Activated CD4-positive, alpha-beta T cell treated with anti-CD3 and anti-CD28 coated beads for 1 hour (primary cell): Measurements from ENCODE around the gene TNNI2.
"Not testable (repeated sequence)": the region's sequence is repeated elsewhere in the genome, so short reads cannot be mapped to it uniquely, and the experiment has no call there.

ENCODE experiments used
- DNase-seq: peaks from one replicate; pipeline ENCODE4 v3.0.0-alpha.2; 2020

TNNI2 gene

DNA sequence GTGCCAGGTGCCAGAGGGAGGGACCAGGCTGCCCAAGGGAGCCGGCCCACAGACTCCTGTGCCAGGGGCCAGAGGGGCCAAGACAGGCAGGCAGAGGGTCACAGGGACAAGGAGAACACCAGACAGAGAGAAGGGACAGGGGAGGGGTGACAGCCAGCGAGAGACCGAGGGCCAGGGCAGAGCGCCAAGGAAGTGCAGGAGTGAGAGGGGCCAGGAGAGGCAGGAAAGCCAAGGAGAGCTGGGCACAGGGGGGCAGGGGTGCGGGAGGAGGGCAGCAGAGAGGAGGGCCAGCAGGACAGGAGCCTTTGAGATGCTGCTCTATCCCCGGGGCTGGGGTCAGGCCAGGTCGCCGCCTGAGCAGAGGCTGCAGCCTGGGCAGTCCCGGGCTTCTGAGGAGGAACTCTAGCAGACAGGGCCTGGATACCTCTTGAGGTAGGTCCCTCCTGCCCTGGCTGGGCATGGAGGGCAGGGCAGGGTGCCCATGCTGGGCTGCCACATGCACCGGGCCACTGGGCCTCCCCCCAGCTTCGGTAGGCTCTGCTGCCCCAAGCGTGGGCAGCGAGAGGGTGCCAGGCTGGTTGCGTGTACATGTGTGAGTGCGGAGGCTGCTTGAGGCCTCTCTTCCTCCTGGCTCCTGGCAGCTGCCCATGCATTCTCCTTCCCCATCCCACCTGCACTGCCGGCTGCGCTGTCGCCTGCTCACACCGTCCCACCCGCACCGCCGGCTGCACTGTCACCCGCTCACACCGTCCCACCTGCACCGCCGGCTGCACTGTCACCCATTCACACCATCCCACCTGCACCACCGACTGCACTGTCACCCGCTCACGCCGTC, 26.3 kb downstream of the TNNI2 start:
- no peak for DNase-seq

DNA sequence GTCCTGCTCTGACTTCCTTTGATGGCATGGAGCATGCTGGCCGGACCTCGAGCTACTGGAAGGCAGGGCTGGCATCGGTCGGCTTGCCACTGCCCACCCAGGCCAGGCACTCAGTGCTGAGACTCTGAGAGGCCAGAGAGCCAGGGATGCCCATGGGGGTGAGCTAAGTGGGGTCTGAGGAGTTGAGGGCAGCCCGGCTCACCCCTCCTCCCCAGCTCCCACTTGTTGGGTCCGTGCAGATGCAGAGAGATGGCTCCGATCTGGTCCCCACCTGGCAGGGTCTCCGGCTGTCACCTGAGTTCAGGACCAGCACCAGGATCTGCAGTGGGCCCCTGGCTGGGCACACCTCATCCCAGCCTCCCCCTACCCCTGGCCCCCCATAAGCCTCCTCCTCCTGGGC, 27.4 kb downstream of the TNNI2 start:
- DNase-seq: no peak

DNA sequence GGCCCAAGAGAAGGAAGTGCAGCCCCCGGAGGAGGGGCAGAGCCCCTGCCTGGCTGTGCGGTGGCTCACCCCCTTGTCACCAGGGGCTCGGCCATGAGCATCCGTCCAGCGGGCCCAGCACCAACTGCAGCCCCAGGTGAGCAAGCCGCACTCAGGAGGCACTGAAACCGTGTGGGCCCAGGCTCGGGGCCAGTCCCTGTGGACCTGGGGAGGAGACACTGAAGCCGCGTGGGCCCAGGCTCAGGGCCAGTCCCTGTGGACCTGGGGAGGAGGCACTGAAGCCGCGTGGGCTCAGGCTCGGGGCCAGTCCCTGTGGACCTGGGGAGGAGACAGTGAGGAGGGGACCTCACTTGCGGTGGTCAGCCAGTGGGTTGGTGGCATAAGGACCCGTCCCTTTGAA, 28.0 kb downstream of the TNNI2 start:
- no peak for DNase-seq

DNA sequence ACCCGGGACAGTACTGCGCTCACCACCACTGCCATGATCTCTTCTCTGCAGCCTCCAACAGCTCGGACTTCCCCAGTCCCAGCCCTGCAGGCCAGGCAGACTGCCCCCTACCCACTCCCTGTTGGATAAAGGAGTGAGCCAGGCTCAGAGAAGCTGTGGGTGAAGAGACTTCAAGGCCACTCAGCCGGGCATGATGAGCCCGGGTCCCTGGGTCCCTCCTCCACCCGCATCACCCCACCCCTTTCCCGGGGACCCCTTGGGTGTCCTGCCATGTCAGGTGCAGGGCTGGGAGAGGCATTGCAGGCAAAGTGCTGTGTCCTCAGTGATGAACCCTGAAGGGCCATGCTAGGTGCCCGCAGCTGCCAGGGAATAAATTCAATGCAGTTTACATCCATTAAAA, 28.6 kb downstream of the TNNI2 start:
- DNase-seq: no peak

- DNase-seq: no peak
These were observed 29.4 kb downstream of the TNNI2 start for GRCh38 chr11:1868056-1868635.

DNA sequence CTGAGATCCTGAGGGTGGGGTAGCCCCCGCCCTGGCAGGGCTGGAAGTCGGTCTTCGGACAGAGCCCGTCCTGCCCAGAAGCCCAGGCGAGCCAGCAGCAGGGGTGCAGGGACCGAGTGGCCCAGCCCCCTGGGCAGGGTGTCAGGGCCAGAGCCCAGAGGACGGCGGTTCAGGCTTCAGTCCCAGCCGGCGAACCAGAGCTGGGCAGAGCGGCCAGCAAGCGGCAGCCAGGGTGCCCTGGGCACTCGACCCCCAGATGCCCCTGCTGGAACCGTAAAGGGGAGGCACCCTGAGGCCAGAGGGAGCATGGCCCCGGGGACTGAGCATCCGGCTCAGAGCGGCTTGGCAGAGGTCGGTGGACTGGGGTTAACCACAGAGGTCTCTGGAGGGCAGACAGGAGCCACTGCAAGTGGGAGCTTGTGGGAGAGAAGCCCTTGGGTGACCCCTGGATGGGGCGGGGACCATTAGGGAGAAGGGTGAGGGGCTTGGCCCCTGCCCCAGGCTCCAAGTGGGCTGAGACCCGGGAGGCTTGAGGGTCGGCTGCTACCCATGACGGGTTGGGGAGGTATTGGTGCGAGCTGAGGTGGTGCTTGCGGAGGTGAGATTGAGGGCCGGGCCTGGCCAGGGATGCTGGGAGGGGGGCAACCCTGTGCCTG, 30.0 kb downstream of the TNNI2 start:
- no peak for DNase-seq

GRCh38 chr11:1869427-1870325, 30.9 kb downstream of the TNNI2 start:
- no peak for DNase-seq

DNA sequence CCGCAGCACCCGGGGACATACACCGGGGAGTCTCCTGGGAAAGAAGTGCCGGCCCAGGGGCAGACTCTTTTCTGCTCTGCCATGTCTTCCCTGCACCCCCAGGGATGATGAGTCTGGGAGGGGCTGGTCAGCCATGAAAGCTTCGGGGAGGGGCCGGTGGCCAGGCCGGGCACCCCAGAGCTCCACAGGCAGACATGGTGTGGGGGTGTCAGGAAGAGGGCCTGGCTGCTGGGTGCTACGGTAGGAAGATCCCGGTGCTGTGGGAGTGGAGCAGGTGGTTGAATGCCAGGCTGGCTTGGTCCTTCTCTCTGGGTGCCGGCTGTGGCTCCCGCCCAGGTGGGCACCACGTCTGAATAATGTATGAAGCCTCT, 31.5 kb downstream of the TNNI2 start:
- no peak for DNase-seq

- DNase-seq: no peak
These were observed 32.1 kb downstream of the TNNI2 start for GRCh38 chr11:1870721-1871466.

GRCh38 chr11:1871531-1871930, 32.8 kb downstream of the TNNI2 start:
- DNase-seq: no peak

DNA sequence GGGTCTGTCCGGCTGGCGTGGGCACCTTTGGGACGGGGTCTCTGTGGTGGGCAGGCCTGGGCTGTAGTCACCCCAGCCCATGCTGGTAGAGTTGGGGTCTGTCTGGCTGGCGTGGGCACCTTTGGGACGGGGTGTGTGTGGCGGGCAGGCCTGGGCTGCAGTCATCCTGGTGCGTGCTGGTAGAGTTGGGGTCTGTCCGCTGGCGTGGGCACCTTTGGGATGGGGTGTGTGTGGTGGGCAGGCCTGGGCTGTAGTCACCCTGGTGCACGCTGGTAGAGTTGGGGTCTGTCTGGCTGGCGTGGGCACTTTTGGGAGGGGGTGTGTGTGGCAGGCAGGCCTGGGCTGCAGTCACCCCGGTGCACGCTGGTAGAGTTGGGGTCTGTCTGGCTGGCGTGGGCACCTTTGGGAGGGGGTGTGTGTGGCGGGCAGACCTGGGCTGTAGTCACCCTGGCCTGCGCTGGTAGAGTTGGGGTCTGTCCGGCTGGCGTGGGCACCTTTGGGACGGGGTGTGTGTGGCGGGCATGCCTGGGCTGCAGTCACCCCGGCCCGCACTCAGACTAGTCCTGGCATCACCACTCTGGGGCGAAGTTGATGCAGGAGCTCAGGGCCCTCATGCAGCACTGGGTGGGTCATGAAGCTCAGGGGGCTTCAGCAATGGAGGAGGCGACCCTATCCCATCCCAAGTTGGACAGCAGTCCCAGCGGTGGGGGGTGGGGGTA, 33.6 kb downstream of the TNNI2 start:
- DNase-seq: no peak

DNA sequence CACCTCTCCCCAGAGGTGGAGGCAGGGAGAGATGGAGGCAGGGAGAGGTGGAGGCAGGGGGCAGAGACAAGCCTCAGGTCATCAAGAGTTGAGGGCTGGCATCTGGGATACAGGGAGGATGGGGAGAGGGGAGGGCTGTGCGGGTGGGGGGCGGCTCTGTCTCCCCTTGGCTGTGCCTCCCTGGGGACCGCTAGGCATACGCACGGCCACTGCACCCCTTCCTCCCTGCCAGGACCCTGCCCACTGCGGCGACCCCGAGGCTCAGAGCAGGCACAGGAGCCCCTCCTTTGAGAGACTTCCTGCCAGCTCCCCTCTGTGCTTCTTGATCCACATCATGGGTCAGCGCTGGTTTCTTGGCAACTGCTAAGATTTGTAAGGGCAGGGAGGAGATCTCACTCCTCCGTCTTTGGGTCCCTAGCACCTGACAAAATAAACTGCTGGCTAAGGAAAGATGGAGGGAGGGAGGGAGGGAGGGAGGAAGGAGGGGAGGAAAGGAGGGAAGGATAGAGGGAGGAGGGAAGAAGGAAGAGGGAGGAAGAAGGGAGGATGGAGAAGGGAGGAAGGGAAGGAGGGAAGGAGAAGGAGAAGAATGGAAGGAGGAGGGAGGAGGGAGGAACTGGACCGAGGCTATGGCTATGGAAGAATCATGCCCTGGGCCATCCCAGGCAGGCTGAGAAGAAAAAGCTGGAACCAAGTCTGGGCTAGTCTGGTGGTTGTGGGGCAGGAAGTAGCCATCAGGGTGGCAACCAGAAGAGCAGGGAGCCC, 34.4 kb downstream of the TNNI2 start:
- DNase-seq: no peak

DNA sequence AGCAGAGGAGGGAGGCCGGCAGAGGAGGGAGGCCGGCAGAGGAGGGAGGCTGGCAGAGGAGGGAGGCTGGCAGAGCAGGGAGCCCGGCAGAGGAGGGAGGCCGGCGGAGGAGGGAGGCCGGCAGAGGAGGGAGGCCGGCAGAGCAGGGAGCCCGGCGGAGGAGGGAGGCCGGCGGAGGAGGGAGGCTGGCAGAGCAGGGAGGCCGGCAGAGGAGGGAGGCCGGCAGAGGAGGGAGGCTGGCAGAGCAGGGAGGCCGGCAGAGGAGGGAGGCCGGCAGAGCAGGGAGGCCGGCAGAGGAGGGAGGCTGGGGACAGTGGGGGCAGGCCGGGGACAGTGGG, 35.0 kb downstream of the TNNI2 start:
- not testable (repeated sequence) for DNase-seq

GRCh38 chr11:1874441-1875092, 35.8 kb downstream of the TNNI2 start:
- DNase-seq: not testable (repeated sequence)

DNA sequence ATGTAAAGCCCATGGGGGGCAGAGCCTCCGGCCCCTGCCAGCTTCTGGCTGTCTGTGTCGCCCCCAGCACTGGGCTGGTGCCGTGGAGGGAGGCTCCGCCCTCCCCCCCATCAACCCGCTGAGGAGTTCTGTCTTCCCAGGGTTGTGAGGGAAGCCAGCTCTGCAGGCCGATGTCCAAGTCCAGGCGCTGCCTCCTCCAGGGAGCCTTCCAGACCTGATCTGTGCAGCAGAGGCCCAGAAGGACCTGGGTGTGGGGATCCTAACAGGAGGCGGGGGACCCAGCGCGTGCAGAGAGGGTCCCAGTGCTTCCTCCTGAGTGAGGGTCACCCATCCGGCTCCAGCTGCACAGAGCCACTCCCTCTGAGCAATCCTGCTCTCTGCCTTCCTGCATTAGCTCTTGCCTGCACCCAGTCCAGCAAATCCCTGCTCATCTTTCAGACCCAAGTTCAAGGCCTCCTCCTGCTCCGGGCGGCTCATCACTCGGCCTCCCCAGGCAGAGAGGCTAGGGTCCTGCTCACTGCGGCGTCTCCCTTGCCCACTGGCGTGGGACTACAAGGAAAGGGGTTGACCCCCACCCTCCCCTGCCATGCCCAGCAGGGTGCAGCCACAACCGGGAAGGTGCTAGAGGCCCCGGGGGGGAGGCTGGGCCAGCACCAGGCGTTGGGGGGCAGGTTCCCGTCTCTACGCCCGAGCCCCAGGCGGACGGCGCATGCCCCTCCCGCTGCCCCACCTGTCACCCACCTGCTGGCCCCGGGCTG, 36.5 kb downstream of the TNNI2 start:
- no peak for DNase-seq

- DNase-seq: not testable (repeated sequence)
These were observed 37.1 kb downstream of the TNNI2 start for GRCh38 chr11:1875851-1876301.

- DNase-seq: no peak
These were observed 37.7 kb downstream of the TNNI2 start for GRCh38 chr11:1876361-1877063.

- DNase-seq: no peak
These were observed 38.7 kb downstream of the TNNI2 start for GRCh38 chr11:1877211-1878136.
